HTR-8/SVneo (cell line): Measurements from ENCODE around the gene KRTAP5-2.
"Not testable (repeated sequence)": the region's sequence is repeated elsewhere in the genome, so short reads cannot be mapped to it uniquely, and the experiment has no call there.

ENCODE experiments used
- DNase-seq: peaks from one replicate; pipeline ENCODE4 v3.0.0; 2011; ENCODE audit warnings: low spot score, mixed read lengths; ENCODE audit not compliant: insufficient read length
- FAIRE-seq: peaks from 2 replicates; lab custom pipeline; 2011; peaks lifted over from hg19 to GRCh38; lab: Jason Lieb, UNC

Gene KRTAP5-2

GRCh38 chr11:1597994-1598380, at the start of gene KRTAP5-2:
Gene KRTAP5-2 (minus strand): TSS chr11:1598294. CDS start chr11:1598250, 44 bp downstream.
- no peak for FAIRE-seq
- DNase-seq: no peak

- not testable (repeated sequence) for DNase-seq, FAIRE-seq
Measured at GRCh38 chr11:1646540-1646939, 48.4 kb upstream of the KRTAP5-2 start.

GRCh38 chr11:1645357-1645821, 47.3 kb upstream of the KRTAP5-2 start:
- no peak for FAIRE-seq
- DNase-seq: no peak

GRCh38 chr11:1644601-1645356, 46.7 kb upstream of the KRTAP5-2 start:
- no peak for FAIRE-seq

GRCh38 chr11:1643146-1643690, 45.1 kb upstream of the KRTAP5-2 start:
- no peak for FAIRE-seq

More at GRCh38 chr11:1644601-1645356, 46.7 kb upstream of the KRTAP5-2 start:
- no peak for DNase-seq

GRCh38 chr11:1642288-1643145, 44.4 kb upstream of the KRTAP5-2 start:
- DNase-seq: no peak
- FAIRE-seq: no peak

More at GRCh38 chr11:1643146-1643690, 45.1 kb upstream of the KRTAP5-2 start:
- DNase-seq: no peak

GRCh38 chr11:1641096-1641495, 43.0 kb upstream of the KRTAP5-2 start:
- DNase-seq (no peak), FAIRE-seq (no peak)

- FAIRE-seq: no peak
- DNase-seq: peak; percentile 61
Measured at GRCh38 chr11:1640076-1640946, 42.2 kb upstream of the KRTAP5-2 start.

- DNase-seq: no peak
- no peak for FAIRE-seq
Measured at GRCh38 chr11:1639666-1640065, 41.6 kb upstream of the KRTAP5-2 start.

GRCh38 chr11:1639102-1639620, 41.1 kb upstream of the KRTAP5-2 start:
- DNase-seq: no peak
- no peak for FAIRE-seq

GRCh38 chr11:1638344-1638743, 40.2 kb upstream of the KRTAP5-2 start:
- DNase-seq: no peak
- no peak for FAIRE-seq

GRCh38 chr11:1637628-1638027, 39.5 kb upstream of the KRTAP5-2 start:
- no peak for DNase-seq
- FAIRE-seq: no peak

- DNase-seq (no peak), FAIRE-seq (no peak)
Measured at GRCh38 chr11:1636291-1636950, 38.3 kb upstream of the KRTAP5-2 start.

- no peak for DNase-seq
- no peak for FAIRE-seq
Measured at GRCh38 chr11:1633864-1634263, 35.8 kb upstream of the KRTAP5-2 start.

GRCh38 chr11:1632053-1632714, 34.1 kb upstream of the KRTAP5-2 start:
- FAIRE-seq: no peak

GRCh38 chr11:1631066-1631568, 33.0 kb upstream of the KRTAP5-2 start:
- no peak for FAIRE-seq
- no peak for DNase-seq

More at GRCh38 chr11:1632053-1632714, 34.1 kb upstream of the KRTAP5-2 start:
- DNase-seq: no peak

GRCh38 chr11:1630271-1630670, 32.2 kb upstream of the KRTAP5-2 start:
- FAIRE-seq: no peak
- no peak for DNase-seq
